Parathyroid adenoma (tissue), 2 donors: ENCODE results near the gene PAM.

Source experiments
- H2AFZ ChIP-seq: fragments of 300-600 bp; sonication (generic); one replicate; pipeline ENCODE4 v1.7.0; 2017; ENCODE audit warnings: antibody characterized with exemption, mild to moderate bottlenecking
- H3K27ac ChIP-seq: fragments of 300-600 bp; sonication (generic); one replicate; pipeline ENCODE4 v1.7.0; 2017
- H3K27me3 ChIP-seq: fragments of 300-600 bp; sonication (generic); one replicate; pipeline ENCODE4 v1.7.0; 2017; ENCODE audit warnings: low read length; ENCODE audit not compliant: control insufficient read depth, insufficient read depth
- H3K36me3 ChIP-seq: fragments of 300-600 bp; sonication (generic); one replicate; pipeline ENCODE4 v1.7.0; 2017; ENCODE audit warnings: low read length; ENCODE audit not compliant: control insufficient read depth, insufficient read depth
- H3K4me1 ChIP-seq: fragments of 300-600 bp; sonication (generic); one replicate; pipeline ENCODE4 v1.7.0; 2017; ENCODE audit warnings: control low read depth
- H3K4me2 ChIP-seq: fragments of 300-600 bp; sonication (generic); one replicate; pipeline ENCODE4 v1.7.0; 2017; ENCODE audit warnings: low read length
- H3K4me3 ChIP-seq: fragments of 300-600 bp; sonication (generic); one replicate; pipeline ENCODE4 v1.7.0; 2017; ENCODE audit warnings: low read depth, low read length
- H3K79me2 ChIP-seq: fragments of 300-600 bp; sonication (generic); one replicate; pipeline ENCODE4 v1.7.0; 2017; ENCODE audit warnings: control low read depth
- H3K9ac ChIP-seq: fragments of 300-600 bp; sonication (generic); one replicate; pipeline ENCODE4 v1.7.0; 2017; ENCODE audit warnings: mild to moderate bottlenecking
- H3K9me3 ChIP-seq: fragments of 300-600 bp; sonication (generic); one replicate; pipeline ENCODE4 v1.7.0; 2017; ENCODE audit warnings: low read length; ENCODE audit not compliant: control insufficient read depth
- CTCF ChIP-seq: fragments of 300-600 bp; sonication (generic); IDR thresholded peaks from one replicate; pipeline ENCODE4 v1.7.0; 2017; ENCODE audit warnings: antibody characterized with exemption, mild to moderate bottlenecking
- donor health status: primary hyperparathyroidism.

PAM gene

DNA sequence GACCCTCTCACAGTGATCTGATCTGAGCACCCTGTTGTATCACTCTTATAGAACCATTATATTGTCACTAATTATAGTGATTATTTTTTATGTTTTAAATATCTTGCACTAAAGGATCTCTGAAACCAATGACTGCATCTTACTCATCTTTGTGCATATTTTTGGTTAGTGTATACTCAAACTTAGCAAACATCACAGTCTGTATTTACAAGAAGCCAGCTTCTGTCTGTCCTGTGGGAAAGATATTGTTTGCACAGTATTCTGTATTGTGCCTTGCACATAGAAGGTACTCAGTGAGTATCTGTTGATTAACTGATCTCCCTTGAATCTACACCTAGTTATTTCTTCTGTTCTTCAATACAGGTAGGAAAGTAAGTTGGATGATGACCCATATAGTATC is 131.5 kb downstream of the PAM start:
- Histone ChIP-seq H2AFZ (no peak overlapping the region), H3K4me1 (no peaks in the 10 kb centered on the region), H3K27me3 (no peaks in the 10 kb centered on the region), H3K27ac (no peak overlapping the region), H3K36me3 (no peaks in the 10 kb centered on the region), H3K79me2 (peaks cover 6% of the 10 kb centered on the region), H3K4me3 (no peak overlapping the region), H3K9me3 (no peaks in the 10 kb centered on the region), H3K4me2 (no peak overlapping the region), H3K9ac (no peak overlapping the region)
- no peak for TF ChIP-seq CTCF

DNA sequence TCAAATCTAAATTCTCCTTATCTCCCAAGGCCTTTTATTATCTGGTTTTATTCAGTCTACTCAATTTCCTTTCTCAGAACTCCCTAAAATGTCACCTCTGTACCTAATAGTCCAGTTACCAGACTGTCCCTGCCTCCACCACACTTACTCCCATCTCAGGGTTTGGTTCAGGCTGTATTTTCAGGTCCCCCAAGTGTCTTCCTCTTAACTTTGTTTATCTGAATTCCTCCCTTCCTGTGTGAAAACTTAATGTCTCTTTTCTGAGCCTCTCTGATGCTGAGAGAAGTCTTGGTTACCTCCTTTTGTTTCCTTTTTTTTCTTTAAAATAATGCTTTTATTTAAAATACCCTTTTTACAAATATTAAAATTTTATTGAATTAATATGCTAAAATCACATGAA is 133.4 kb downstream of the PAM start:
- Histone ChIP-seq H3K27ac (no peak overlapping the region), H3K4me1 (no peaks in the 10 kb centered on the region), H3K4me3 (no peak overlapping the region), H3K27me3 (no peaks in the 10 kb centered on the region), H3K9ac (no peak overlapping the region), H3K9me3 (no peaks in the 10 kb centered on the region), H3K79me2 (peaks cover 4% of the 10 kb centered on the region), H3K36me3 (no peaks in the 10 kb centered on the region), H2AFZ (no peak overlapping the region), H3K4me2 (no peak overlapping the region)
- no peak for TF ChIP-seq CTCF

- TF ChIP-seq CTCF: no peak
- Histone ChIP-seq H3K4me2 (no peak overlapping the region), H3K9me3 (no peaks in the 10 kb centered on the region), H3K27me3 (no peaks in the 10 kb centered on the region), H3K4me3 (no peak overlapping the region), H3K36me3 (no peaks in the 10 kb centered on the region), H3K27ac (no peak overlapping the region), H3K4me1 (no peaks in the 10 kb centered on the region), H2AFZ (no peak overlapping the region), H3K9ac (no peak overlapping the region), H3K79me2 (peaks cover 4% of the 10 kb centered on the region)
Observed at GRCh38 chr5:102889033-102889432, 133.9 kb downstream of the PAM start.

DNA sequence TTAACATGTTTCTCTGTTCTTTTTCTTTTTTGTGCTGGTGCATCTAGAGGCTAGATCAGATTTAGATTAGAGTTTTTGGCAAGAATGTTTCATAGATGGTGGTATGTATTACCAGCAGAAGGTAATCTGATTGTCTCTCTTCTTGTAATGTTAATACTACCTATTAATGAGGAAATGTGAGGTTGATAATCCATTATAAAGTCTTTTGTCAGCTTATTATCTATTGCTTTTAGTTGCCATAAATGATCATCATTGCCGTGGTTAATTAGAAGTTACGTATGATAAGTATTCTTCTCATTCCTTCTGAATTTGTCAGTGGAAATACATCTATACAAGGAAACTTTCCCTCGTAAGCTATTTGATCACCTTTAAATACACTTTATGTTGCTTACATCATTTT is 135.0 kb downstream of the PAM start:
- no peak overlapping the region for H3K4me2 ChIP-seq
- no peak overlapping the region for H3K9ac ChIP-seq
- no peaks in the 10 kb centered on the region for H3K4me1 ChIP-seq
- H3K79me2 ChIP-seq: peaks cover 4% of the 10 kb centered on the region
- no peak overlapping the region for H2AFZ ChIP-seq
- H3K27me3 ChIP-seq: no peaks in the 10 kb centered on the region
- no peaks in the 10 kb centered on the region for H3K9me3 ChIP-seq
- no peak overlapping the region for H3K4me3 ChIP-seq
- no peak overlapping the region for H3K27ac ChIP-seq
- H3K36me3 ChIP-seq: no peaks in the 10 kb centered on the region
- TF ChIP-seq CTCF: no peak

DNA sequence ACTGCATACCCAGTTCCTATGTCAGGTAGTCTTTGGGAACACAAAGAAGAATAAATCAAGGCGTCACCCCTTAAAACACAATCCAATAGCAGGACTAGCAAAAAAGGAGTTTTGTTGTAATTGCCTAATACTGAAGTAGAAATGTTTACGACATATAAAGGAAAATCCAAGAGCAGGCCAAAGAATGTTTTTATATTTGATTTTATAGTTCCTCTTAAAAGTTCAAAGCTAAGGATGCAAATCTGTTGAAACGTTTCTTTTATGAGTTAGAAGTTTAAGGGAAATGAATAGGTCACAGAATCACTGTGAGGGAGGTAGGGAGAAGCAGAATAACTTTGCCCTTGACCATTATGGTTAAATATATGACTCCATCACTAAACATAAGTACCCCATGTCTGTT is 136.1 kb downstream of the PAM start:
- H2AFZ ChIP-seq: no peak overlapping the region
- no peaks in the 10 kb centered on the region for H3K36me3 ChIP-seq
- peaks cover 4% of the 10 kb centered on the region for H3K79me2 ChIP-seq
- no peaks in the 10 kb centered on the region for H3K4me1 ChIP-seq
- H3K4me2 ChIP-seq: no peak overlapping the region
- no peak overlapping the region for H3K9ac ChIP-seq
- no peak for TF ChIP-seq CTCF
- no peak overlapping the region for H3K4me3 ChIP-seq
- H3K27me3 ChIP-seq: no peaks in the 10 kb centered on the region
- no peak overlapping the region for H3K27ac ChIP-seq
- no peaks in the 10 kb centered on the region for H3K9me3 ChIP-seq
